ENCODE measurements around the gene SLC39A5. TPM values are rescaled to one million over a fixed set of nuclear protein-coding genes. Genes with fewer than 3 reads are reported as not detected.
A peak's percentile ranks its signal among the peaks of the same experiment; 100 is the strongest.

SLC39A5 gene
- total and polyA plus RNA-seq, 2 of the 13 experiments (the other 11 are each of a cell fraction or from before 2014, with no cell fraction given): 59.7 to 101 TPM

DNA sequence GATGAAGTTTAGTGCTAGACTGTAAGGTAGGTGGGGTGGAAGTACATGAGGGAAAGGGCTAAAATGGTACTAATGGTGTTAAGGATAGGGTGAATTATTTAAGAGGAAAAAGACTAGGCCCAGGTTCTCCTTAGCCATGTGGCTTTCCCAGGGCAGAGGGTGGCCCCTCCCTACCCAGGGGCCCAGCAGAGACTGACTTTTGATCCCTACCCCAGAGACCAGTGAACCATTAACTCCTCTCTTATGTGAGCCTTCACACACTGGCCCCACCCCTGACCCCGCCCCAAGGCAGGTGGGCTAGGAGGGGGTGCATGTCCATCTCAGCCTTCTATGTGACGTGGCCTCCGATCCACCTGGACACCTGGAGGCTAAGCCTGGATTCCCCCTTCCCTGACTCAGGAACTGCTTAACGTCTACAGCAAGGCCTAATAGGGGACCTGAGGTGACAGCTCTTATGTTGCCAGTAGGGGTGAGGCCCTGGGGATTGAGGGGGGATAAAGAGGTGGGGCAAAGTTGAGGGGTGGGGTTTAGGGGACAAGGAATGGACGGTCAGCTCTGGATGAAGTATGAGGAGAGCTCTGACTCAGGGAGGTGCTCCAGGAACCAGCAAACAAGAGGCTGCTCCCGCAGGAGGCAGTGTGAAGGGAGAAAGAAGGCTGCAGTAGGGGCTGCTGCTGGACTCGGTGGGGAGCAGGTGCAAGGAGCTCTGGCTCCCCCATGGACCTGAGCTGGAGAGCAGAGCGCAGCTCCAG, 757 bp downstream of the SLC39A5 start (continued):
- peak; percentile 53; the same call in 1 of the 2 replicates for TF ChIP-seq ZNF318 (CRISPR knock-in tag; IDR thresholded peaks at IDR 0.05)
- no peak for TF ChIP-seq RFX1 (IDR thresholded peaks at IDR 0.05)
- TF ChIP-seq TGIF2 (CRISPR knock-in tag; IDR thresholded peaks at IDR 0.05): 0 out of 2 replicates have a peak, but pooled peaks have one; percentile 12
- TF ChIP-seq ZXDC (CRISPR knock-in tag; IDR thresholded peaks at IDR 0.05): no peak; the same call in 1 of the 2 replicates
- no peak for TF ChIP-seq ZNF75D (CRISPR knock-in tag; IDR thresholded peaks at IDR 0.05; ENCODE audit: borderline replicate concordance)
- no peak for TF ChIP-seq MZF1 (CRISPR knock-in tag; IDR thresholded peaks at IDR 0.05; ENCODE audit: borderline replicate concordance)
- 0 out of 2 replicates have a peak, but pooled peaks have one; percentile 37 for TF ChIP-seq ZC3H13 (CRISPR knock-in tag; IDR thresholded peaks at IDR 0.05)
- TF ChIP-seq ZNF496 (CRISPR knock-in tag; IDR thresholded peaks at IDR 0.05; ENCODE audit: insufficient replicate concordance): no peak
- TF ChIP-seq PITX1 (CRISPR knock-in tag; IDR thresholded peaks at IDR 0.05): 0 out of 2 replicates have a peak, but pooled peaks have one; percentile 45
- peak; percentile 12; the same call in 1 of the 2 replicates for TF ChIP-seq GLI4 (CRISPR knock-in tag; IDR thresholded peaks at IDR 0.05; ENCODE audit: borderline replicate concordance)
- TF ChIP-seq SMYD3 (CRISPR knock-in tag; IDR thresholded peaks at IDR 0.05): no peak
- TF ChIP-seq KDM5B (CRISPR knock-in tag; IDR thresholded peaks at IDR 0.05; ENCODE audit: borderline replicate concordance): peak; percentile 54; the same call in 1 of the 2 replicates
- TF ChIP-seq NKX3-1 (CRISPR knock-in tag; IDR thresholded peaks at IDR 0.05): no peak
- no peak for TF ChIP-seq ZNF605 (CRISPR knock-in tag; IDR thresholded peaks at IDR 0.05)
- no peak for TF ChIP-seq ZNF552 (CRISPR knock-in tag; IDR thresholded peaks at IDR 0.05; ENCODE audit: borderline replicate concordance)
- no peak for TF ChIP-seq SOX6 (IDR thresholded peaks at IDR 0.05)
- 0 out of 2 replicates have a peak, but pooled peaks have one; percentile 10 for TF ChIP-seq SOX6 (CRISPR knock-in tag; IDR thresholded peaks at IDR 0.05)
- TF ChIP-seq NAIF1 (CRISPR knock-in tag; IDR thresholded peaks at IDR 0.05; ENCODE audit: borderline replicate concordance): no peak
- peak; percentile 19 for TF ChIP-seq ZFP90 (CRISPR knock-in tag; IDR thresholded peaks at IDR 0.05; ENCODE audit: borderline replicate concordance)

Measured in HepG2 (cell line).